Stimulated activated CD4-positive, alpha-beta T cell treated with anti-CD3 and anti-CD28 coated beads, Interleukin-1b, Interleukin-23, amount 100 ng/mL, for 4 hours (primary cell): ENCODE measurements around the gene GABRG2.
"Not testable (repeated sequence)": the region's sequence is repeated elsewhere in the genome, so short reads cannot be mapped to it uniquely, and the experiment has no call there.

Experiments
- DNase-seq, 2 donors: peaks; one replicate each; pipeline ENCODE4 v3.0.0-alpha.2; 2020; ENCODE audit warnings: low read depth in 2 of 2

Gene GABRG2

DNA sequence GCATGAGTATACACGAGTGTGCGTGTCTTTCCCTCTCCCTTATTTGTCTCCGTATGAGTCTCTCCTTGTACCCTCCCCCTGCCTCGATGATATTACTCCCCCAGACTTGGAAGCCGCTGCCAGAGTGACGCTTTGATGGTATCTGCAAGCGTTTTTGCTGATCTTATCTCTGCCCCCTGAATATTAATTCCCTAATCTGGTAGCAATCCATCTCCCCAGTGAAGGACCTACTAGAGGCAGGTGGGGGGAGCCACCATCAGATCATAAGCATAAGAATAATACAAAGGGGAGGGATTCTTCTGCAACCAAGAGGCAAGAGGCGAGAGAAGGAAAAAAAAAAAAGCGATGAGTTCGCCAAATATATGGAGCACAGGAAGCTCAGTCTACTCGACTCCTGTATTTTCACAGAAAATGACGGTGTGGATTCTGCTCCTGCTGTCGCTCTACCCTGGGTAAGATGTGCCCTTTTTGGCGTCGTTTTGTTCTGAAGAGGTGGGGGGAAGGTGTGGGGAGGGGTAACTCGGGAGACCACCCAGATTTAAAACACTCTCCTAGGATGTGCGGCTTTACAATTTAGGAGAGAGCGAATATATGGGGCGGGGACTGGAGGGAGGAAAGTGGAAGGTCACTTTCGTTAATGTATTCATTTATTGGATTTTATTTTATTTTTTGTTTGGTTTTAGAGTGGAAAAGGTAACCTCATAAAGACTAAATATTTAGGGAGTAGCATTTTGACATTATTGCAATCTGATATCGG, at the start of gene GABRG2:
Gene GABRG2 (plus strand): TSS at position 119 of the 757 bp plus-strand sequence. CDS start 227 bp downstream, at position 346.
- DNase-seq: no peak

- no peak for DNase-seq
Observed at GRCh38 chr5:162025312-162025711, 42.3 kb upstream of the GABRG2 start.

DNA sequence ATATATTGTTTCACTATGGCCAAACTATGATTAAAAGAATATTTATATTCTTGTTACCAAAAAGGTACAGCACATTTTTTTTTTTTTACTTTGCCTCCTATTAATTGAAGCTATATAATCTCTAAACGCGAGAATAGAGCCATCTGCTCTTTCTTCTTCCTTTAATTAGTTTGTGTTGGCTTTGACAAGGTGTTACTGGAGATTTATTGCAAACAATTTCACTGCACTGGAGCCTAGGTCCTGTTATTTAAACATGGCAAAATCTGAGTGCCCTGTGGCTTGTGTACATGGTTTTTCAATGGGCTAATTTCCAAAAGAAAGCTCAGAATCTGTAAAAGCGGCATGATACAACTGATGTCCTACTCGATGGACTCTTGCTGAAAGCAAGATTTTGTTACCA, 40.8 kb upstream of the GABRG2 start:
- no peak for DNase-seq

DNA sequence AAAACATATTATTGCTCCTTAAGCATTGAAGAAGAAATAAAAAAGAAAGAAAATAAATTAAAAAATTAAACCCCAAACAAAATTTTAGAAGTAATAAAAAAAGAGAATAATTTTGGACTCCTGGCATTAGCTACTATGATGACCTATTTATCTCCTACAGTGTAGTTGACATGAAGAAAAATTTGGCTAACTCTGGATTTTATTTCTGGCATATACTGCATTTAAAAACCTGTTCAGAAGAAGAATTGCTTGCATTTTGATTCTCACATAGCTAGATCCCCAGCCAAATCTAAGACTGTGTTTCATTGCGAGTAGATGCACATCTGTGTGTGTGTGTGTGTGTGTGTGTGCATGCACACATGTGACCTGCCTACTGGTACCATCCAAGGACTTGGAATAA, 30.1 kb upstream of the GABRG2 start:
- no peak for DNase-seq

DNA sequence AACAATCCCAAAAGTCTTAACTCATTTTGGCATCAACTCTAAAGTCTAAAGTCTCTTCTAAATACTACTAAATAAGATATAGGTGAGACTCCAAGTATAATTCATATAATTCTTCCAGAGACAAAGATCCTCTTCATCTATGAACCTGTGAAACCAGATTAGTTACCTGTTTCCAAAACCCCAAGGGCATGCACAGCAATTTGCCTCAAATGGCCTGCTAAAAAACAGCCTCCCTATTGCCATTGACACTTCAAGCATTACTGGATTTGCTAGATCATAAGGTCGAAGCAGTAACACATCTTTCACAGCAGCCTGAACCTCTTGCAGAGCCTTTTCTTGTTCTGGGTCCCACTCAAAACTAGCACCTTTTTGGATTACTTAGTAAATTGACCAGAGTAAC, 20.3 kb upstream of the GABRG2 start:
- DNase-seq: no peak

DNA sequence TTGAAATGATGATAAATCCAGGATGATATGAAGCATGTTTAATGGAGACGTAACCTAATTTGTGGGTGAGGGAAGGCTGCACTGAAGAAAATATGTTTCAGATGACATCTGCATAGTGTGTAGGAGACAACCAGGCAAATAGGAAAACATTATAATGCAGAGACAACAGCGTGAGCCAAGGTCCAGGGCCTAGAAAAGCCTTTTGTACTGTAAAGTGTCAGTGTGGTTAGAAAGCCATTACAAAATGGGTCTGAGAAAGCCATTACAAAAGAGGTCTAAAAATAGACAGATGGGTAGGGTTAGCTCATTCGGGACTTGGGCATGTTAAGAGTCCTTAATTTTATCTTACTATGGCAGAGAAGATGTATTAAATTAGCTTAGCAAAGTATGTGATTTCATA, 14.9 kb upstream of the GABRG2 start:
- no peak for DNase-seq

DNA sequence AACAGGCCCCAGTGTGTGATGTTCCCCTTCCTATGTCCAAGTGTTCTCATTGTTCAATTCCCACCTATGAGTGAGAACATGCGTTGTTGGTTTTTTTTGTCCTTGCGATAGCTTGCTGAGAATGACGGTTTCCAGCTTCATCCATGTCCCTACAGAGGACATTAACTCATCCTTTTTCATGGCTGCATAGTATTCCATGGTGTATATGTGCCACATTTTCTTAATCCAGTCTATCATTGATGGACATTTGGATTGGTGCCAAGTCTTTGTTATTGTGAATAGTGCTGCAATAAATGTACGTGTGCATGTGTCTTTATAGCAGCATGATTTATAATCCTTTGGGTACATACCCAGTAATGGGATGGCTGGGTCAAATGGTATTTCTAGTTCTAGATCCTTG, 12.5 kb upstream of the GABRG2 start:
- not testable (repeated sequence) for DNase-seq

GRCh38 chr5:162067162-162067561, 411 bp upstream of the GABRG2 start:
- DNase-seq: no peak

- DNase-seq: no peak
Observed at GRCh38 chr5:162068412-162068811, 839 bp downstream of the GABRG2 start.

GRCh38 chr5:162068936-162069335, 1.4 kb downstream of the GABRG2 start:
- DNase-seq: no peak

DNA sequence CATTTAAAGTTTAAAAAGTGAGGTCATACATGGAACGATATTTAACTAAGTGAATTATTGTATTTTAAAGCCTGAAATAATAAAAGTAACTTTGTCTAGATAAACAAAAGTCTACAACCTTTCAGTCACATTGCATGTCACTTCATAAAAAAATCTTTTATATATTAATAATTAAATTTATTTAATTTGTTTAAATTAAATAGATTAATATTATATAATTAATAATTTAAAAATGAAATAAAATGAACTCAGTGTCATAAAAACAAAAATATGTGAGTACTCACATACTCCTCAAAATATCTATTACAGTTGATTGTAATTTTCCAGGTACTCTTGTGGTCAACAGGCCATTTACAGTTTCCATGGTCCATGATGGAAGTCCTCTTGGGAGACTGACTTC, 11.2 kb downstream of the GABRG2 start:
- no peak for DNase-seq

GRCh38 chr5:162091336-162091735, 23.8 kb downstream of the GABRG2 start:
- no peak for DNase-seq

GRCh38 chr5:162096448-162096847, 28.9 kb downstream of the GABRG2 start:
- no peak for DNase-seq

DNA sequence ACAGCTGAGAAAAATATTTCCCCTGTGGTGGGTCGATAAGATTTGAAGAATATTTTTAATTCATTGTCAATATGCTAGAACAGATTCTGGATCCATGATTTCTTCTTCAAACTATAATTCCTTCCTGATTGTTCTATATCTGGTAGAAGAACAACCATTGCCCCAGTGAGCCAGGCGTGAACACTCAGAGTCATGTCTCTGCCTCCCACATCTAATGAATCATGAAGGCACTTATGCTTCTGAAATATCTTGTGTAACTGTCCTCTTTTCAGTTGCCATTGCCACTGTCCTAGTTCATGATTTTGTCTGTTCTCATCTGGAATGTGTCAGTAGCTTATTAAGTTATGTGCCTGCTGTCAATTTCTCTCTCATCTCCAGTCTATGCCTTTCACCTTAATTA, 40.0 kb downstream of the GABRG2 start:
- no peak for DNase-seq

- no peak for DNase-seq
Observed at GRCh38 chr5:162119801-162120200, 52.2 kb downstream of the GABRG2 start.

GRCh38 chr5:162128117-162128516, 60.5 kb downstream of the GABRG2 start:
- DNase-seq: no peak

GRCh38 chr5:162132348-162132747, 64.8 kb downstream of the GABRG2 start:
- DNase-seq: no peak

DNA sequence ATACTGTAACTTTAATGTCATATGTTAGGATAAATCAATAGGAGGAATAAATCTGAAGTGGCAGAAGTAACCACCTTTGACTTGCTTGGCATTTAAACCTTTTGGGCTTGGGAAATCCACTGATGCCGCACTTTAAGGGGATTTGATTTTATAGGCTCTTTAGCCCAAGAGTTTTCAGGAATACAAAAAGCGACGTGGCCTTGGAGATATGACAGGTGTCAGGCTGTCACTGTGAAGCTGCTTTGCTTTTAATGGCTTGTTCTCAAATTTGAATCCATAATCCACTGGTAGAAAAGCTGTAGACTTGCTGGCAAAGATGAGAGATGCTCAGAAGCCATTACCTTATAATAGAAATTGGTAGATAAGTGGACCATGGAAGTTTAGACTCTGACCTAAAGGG, 71.6 kb downstream of the GABRG2 start:
- DNase-seq: no peak

- DNase-seq: no peak
Observed at GRCh38 chr5:162154242-162154641, 86.7 kb downstream of the GABRG2 start.

DNA sequence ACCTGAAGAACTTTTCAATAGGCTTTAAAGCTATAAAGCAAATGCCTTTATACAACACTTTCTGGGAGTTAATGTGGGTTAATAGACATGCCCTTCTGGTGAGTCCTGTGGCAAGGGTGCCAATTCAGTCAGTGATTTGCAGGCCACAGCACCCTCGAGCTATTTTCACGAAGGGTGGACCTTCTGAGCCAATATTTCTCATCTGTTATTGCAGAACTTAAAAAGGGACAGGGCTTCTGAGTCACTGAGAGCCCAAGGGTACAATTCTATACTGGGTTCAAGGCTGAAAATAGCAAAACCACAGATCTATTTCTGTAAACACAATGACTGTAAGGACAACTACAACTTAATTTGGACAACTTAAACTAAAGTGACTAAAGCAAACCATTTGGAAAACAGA, 92.8 kb downstream of the GABRG2 start:
- no peak for DNase-seq

GRCh38 chr5:162163663-162164062, 96.1 kb downstream of the GABRG2 start:
- DNase-seq: no peak

DNA sequence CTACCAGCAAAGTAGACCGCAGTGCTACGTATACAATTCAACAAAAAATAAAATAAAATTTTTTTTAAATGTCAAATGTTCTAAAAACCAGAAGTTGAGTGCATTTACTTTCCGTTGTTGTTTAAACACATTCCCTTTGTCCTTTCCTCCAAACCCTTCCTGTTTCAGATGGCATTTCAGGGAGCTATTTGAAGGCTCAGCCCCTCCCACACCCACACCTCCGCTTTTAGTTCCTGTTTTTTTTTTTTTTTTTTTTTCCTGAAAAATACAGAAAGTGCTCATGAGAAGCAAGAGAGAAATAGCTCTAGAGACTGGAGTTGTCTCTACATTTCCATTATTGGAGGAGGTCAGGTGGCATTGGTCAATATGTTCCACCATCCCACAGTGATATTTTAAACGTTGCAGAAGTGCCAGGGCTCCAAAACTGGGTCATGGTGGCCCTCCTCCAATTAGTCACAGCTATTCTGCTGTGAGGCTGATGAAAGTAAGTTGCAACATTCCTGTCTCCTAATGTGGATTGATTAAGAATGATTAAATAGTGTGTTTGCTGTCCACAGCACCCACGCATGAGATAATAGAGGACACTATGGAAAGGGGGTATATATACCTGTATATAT, 106.9 kb downstream of the GABRG2 start:
- no peak for DNase-seq

DNA sequence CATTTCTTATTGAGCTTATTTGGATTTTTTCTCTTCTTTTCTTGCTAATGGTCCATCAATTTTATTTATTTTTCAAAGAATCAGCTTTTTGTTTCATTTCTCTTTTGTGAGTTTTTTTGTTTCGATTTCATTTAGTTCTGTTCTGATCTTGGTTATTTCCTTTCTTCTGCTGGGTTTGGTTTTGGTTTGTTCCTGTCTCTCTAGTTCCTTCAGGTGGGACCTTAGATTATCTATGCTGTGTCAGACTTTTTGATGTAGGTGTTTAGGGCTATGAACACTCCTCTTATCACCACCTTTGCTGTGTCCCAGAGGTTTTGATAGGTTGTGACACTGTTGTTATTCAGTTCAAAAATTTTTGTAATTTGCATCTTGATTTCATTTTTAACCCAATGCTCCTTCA, 119.8 kb downstream of the GABRG2 start:
- no peak for DNase-seq

- no peak for DNase-seq
Observed at GRCh38 chr5:162189719-162190118, 122.1 kb downstream of the GABRG2 start.
